Measurements from ENCODE around the gene SEPTIN5. TPM values are rescaled to one million over a fixed set of nuclear protein-coding genes. Genes with fewer than 3 reads are reported as not detected.

The SEPTIN5 gene
- total RNA-seq, 2 experiments from 2014 or later, result 0.30 TPM; not detected in 1

- Mint-ChIP-seq H3K27me3 (peaks cover 43% of the 10 kb centered on the region), H3K36me3 (no peaks in the 10 kb centered on the region), H3K4me3 (no peak overlapping the region), H3K27ac (no peak overlapping the region), H3K9me3 (ENCODE audit: low read depth) (no peaks in the 10 kb centered on the region), H3K4me1 (peaks cover 2% of the 10 kb centered on the region)
- CTCF ChIA-PET, result interaction anchor here (0.9 kb wide), 2 partner anchors 21 to 158 kb away, joined by 4 read pairs; no protein-coding TSS in a partner anchor
- DNase-seq, result no peak
- ATAC-seq, result no peak
Measured at GRCh38 chr22:19751497-19752245, 37.4 kb downstream of the SEPTIN5 start.

- Mint-ChIP-seq H3K27ac (no peak overlapping the region), H3K36me3 (no peaks in the 10 kb centered on the region), H3K4me1 (peaks cover 8% of the 10 kb centered on the region), H3K4me3 (no peak overlapping the region), H3K9me3 (ENCODE audit: low read depth) (no peaks in the 10 kb centered on the region), H3K27me3 (peaks cover 55% of the 10 kb centered on the region)
- no peak for DNase-seq
- ATAC-seq, result no peak
- CTCF ChIA-PET, result interaction anchor here (1.1 to 4.3 kb wide), 2 partner anchors 23 to 157 kb away, joined by 3 to 24 read pairs; no protein-coding TSS in a partner anchor
Measured at GRCh38 chr22:19753090-19753842, 39.0 kb downstream of the SEPTIN5 start.

GRCh38 chr22:19753996-19754700 lies 39.8 kb downstream of the SEPTIN5 start:
- DNase-seq (no peak), ATAC-seq (no peak)
- no peaks in the 10 kb centered on the region for H3K36me3 Mint-ChIP-seq
- CTCF ChIA-PET, result interaction anchor here (4.3 kb wide), 1 partner anchor 23 kb away, joined by 24 read pairs; no protein-coding TSS in a partner anchor
- H3K27me3 Mint-ChIP-seq, result peaks cover 58% of the 10 kb centered on the region
- no peak overlapping the region for H3K4me3 Mint-ChIP-seq
- no peak overlapping the region for H3K27ac Mint-ChIP-seq
- H3K4me1 Mint-ChIP-seq, result peaks cover 8% of the 10 kb centered on the region
- H3K9me3 Mint-ChIP-seq (ENCODE audit: low read depth), result no peaks in the 10 kb centered on the region

- CTCF ChIA-PET, result interaction anchor here (1.0 to 4.3 kb wide), 2 partner anchors 9 to 24 kb away, joined by 3 to 24 read pairs; no protein-coding TSS in a partner anchor
- no peak for ATAC-seq
- no peak for DNase-seq
- Mint-ChIP-seq H3K9me3 (ENCODE audit: low read depth) (no peaks in the 10 kb centered on the region), H3K27me3 (peaks cover 62% of the 10 kb centered on the region), H3K27ac (no peak overlapping the region), H3K4me1 (peaks cover 9% of the 10 kb centered on the region), H3K36me3 (no peaks in the 10 kb centered on the region), H3K4me3 (no peak overlapping the region)
Measured at GRCh38 chr22:19754701-19755144, 40.4 kb downstream of the SEPTIN5 start.

- DNase-seq, result no peak
- H3K4me1 Mint-ChIP-seq, result peaks cover 14% of the 10 kb centered on the region
- CTCF ChIA-PET, result interaction anchor here (1.0 to 4.3 kb wide), 3 partner anchors 10 to 94 kb away, joined by 3 to 24 read pairs (median 4); no protein-coding TSS in a partner anchor
- H3K4me3 Mint-ChIP-seq, result no peak overlapping the region
- peaks cover 68% of the 10 kb centered on the region for H3K27me3 Mint-ChIP-seq
- H3K9me3 Mint-ChIP-seq (ENCODE audit: low read depth), result no peaks in the 10 kb centered on the region
- H3K36me3 Mint-ChIP-seq, result peaks cover 5% of the 10 kb centered on the region
- H3K27ac Mint-ChIP-seq, result no peak overlapping the region
- ATAC-seq, result no peak
Measured at GRCh38 chr22:19755145-19755710, 40.9 kb downstream of the SEPTIN5 start.

GRCh38 chr22:19755722-19756287 lies 41.5 kb downstream of the SEPTIN5 start:
- no peak for ATAC-seq
- CTCF ChIA-PET, result interaction anchor here (0.6 to 4.3 kb wide), 10 partner anchors 10 to 474 kb away, joined by 3 to 27 read pairs (median 4); partner anchors contain the start of gene GP1BB
- peaks cover 15% of the 10 kb centered on the region for H3K4me1 Mint-ChIP-seq
- H3K9me3 Mint-ChIP-seq (ENCODE audit: low read depth), result no peaks in the 10 kb centered on the region
- no peak overlapping the region for H3K4me3 Mint-ChIP-seq
- peaks cover 6% of the 10 kb centered on the region for H3K36me3 Mint-ChIP-seq
- no peak overlapping the region for H3K27ac Mint-ChIP-seq
- H3K27me3 Mint-ChIP-seq, result peaks cover 69% of the 10 kb centered on the region
- no peak for DNase-seq

- no peak overlapping the region for H3K4me3 Mint-ChIP-seq
- H3K27ac Mint-ChIP-seq, result no peak overlapping the region
- CTCF ChIA-PET, result interaction anchor here (0.6 to 4.3 kb wide), 10 partner anchors 9 to 474 kb away, joined by 3 to 27 read pairs (median 4); partner anchors contain the start of gene GP1BB
- peaks cover 16% of the 10 kb centered on the region for H3K4me1 Mint-ChIP-seq
- H3K27me3 Mint-ChIP-seq, result peaks cover 70% of the 10 kb centered on the region
- H3K36me3 Mint-ChIP-seq, result peaks cover 6% of the 10 kb centered on the region
- ATAC-seq, result peak; percentile 75
- peak; percentile 73 for DNase-seq
- H3K9me3 Mint-ChIP-seq (ENCODE audit: low read depth), result no peaks in the 10 kb centered on the region
Measured at GRCh38 chr22:19756288-19757128, 42.2 kb downstream of the SEPTIN5 start.

GRCh38 chr22:19757140-19757984 lies 43.1 kb downstream of the SEPTIN5 start:
- Mint-ChIP-seq H3K9me3 (ENCODE audit: low read depth) (no peaks in the 10 kb centered on the region), H3K27ac (no peak overlapping the region), H3K27me3 (peaks cover 79% of the 10 kb centered on the region), H3K36me3 (peaks cover 6% of the 10 kb centered on the region), H3K4me1 (peaks cover 17% of the 10 kb centered on the region), H3K4me3 (peak overlapping the region; percentile 29)
- ATAC-seq, result no peak
- DNase-seq, result no peak
- CTCF ChIA-PET, result interaction anchor here (1.2 to 4.3 kb wide), 7 partner anchors 8 to 153 kb away, joined by 3 to 27 read pairs (median 4); partner anchors contain the start of gene GP1BB

GRCh38 chr22:19757985-19758895 lies 43.9 kb downstream of the SEPTIN5 start:
- Mint-ChIP-seq H3K9me3 (ENCODE audit: low read depth) (no peaks in the 10 kb centered on the region), H3K36me3 (peaks cover 6% of the 10 kb centered on the region), H3K4me1 (peaks cover 17% of the 10 kb centered on the region), H3K4me3 (peak overlapping the region; percentile 29), H3K27me3 (peaks cover 79% of the 10 kb centered on the region), H3K27ac (no peak overlapping the region)
- ATAC-seq, result no peak
- CTCF ChIA-PET, result interaction anchor here (1.2 to 2.9 kb wide), 2 partner anchors 11 to 152 kb away, joined by 3 to 27 read pairs; no protein-coding TSS in a partner anchor
- no peak for DNase-seq

GRCh38 chr22:19758896-19759426 lies 44.7 kb downstream of the SEPTIN5 start:
- Mint-ChIP-seq H3K4me3 (no peak overlapping the region), H3K27me3 (peaks cover 79% of the 10 kb centered on the region), H3K36me3 (peaks cover 6% of the 10 kb centered on the region), H3K4me1 (peaks cover 17% of the 10 kb centered on the region), H3K27ac (no peak overlapping the region), H3K9me3 (ENCODE audit: low read depth) (no peaks in the 10 kb centered on the region)
- CTCF ChIA-PET, result interaction anchor here (0.8 kb wide), 1 partner anchor 28 kb away, joined by 3 read pairs; no protein-coding TSS in a partner anchor
- DNase-seq (no peak), ATAC-seq (no peak)

Measured in activated CD8-positive, alpha-beta memory T cell treated with anti-CD3 and anti-CD28 coated beads, Interleukin-2, amount 10 ng/mL, durations not matched to agents 7 days and 5 days (primary cell).